PC-9 (cell line): ENCODE results near the gene RAD51AP1. TPM values are rescaled to one million over a fixed set of nuclear protein-coding genes. Genes with fewer than 3 reads are reported as not detected.

Experiments
- BruUV-seq: library from RNA; stranded (reverse); fragments of 400-500 nt; replicated peaks from 2 replicates; lab custom pipeline; 2021; lab: Mats Ljungman, UMichigan
- CTCF ChIA-PET: fragments of 300-600 bp; sonication (Branson Sonifier 250); formaldehyde crosslinking; loops from one replicate; lab custom pipeline; 2022; ENCODE audit warnings: antibody characterized with exemption; lab: Charles Lee
- POLR2A ChIA-PET: fragments of 300-600 bp; sonication (Branson Sonifier 250); formaldehyde crosslinking; loops from one replicate; lab custom pipeline; 2022; ENCODE audit warnings: antibody characterized with exemption; ENCODE audit not compliant: unreplicated experiment; lab: Charles Lee
- DNase-seq, 2 experiments: peaks; one replicate each; pipeline versions ENCODE4 v3.0.0 to v3.0.0-alpha.2; 2015 to 2022; ENCODE audit warnings: mixed read lengths in 1 of 2
- H2AFZ ChIP-seq: fragments of 200-600 bp; sonication (generic); 2 replicates; pipeline ENCODE4 v1.8.1; 2017; ENCODE audit warnings: antibody characterized with exemption
- H3F3A ChIP-seq: fragments of 200-600 bp; sonication (generic); 2 replicates; pipeline ENCODE4 v1.8.1; 2017; ENCODE audit warnings: antibody characterized with exemption, mild to moderate bottlenecking, low read depth; ENCODE audit not compliant: insufficient read depth
- H3K27ac ChIP-seq: fragments of 200-600 bp; sonication (generic); 2 replicates; pipeline ENCODE4 v1.6.1; 2016; ENCODE audit warnings: mixed run types
- H3K27me3 ChIP-seq: fragments of 200-600 bp; sonication (generic); 2 replicates; pipeline ENCODE4 v1.6.1; 2016; ENCODE audit warnings: low read depth, mixed run types; ENCODE audit not compliant: insufficient read depth
- H3K36me3 ChIP-seq: fragments of 200-600 bp; sonication (generic); 2 replicates; pipeline ENCODE4 v1.6.1; 2016; ENCODE audit warnings: low read depth, mixed run types
- H3K4me1 ChIP-seq: fragments of 200-600 bp; sonication (generic); replicated peaks from 2 replicates; pipeline ENCODE4 v1.6.1; 2016; ENCODE audit warnings: mixed run types; ENCODE audit not compliant: insufficient read depth
- H3K4me2 ChIP-seq: fragments of 200-600 bp; sonication (generic); 2 replicates; pipeline ENCODE4 v1.6.1; 2017; ENCODE audit warnings: mixed run types
- H3K4me3 ChIP-seq: fragments of 200-600 bp; sonication (generic); 2 replicates; pipeline ENCODE4 v1.6.1; 2016; ENCODE audit warnings: mixed run types
- H3K79me2 ChIP-seq: fragments of 200-600 bp; sonication (generic); 2 replicates; pipeline ENCODE4 v1.6.1; 2017; ENCODE audit warnings: low read depth, mixed run types
- H3K9me2 ChIP-seq: fragments of 200-600 bp; sonication (generic); 2 replicates; pipeline ENCODE4 v1.8.1; 2017; ENCODE audit warnings: mild to moderate bottlenecking; ENCODE audit not compliant: insufficient read depth
- H3K9me3 ChIP-seq: fragments of 200-600 bp; sonication (generic); 2 replicates; pipeline ENCODE4 v1.8.1; 2016; ENCODE audit warnings: low read depth; ENCODE audit not compliant: insufficient read depth
- H4K20me1 ChIP-seq: fragments of 200-600 bp; sonication (generic); 2 replicates; pipeline ENCODE4 v1.8.1; 2017; ENCODE audit not compliant: insufficient read depth
- CTCF ChIP-seq: fragments of 200-600 bp; sonication (generic); conservative IDR thresholded peaks from 2 replicates; pipeline ENCODE4 v1.6.1; 2017; ENCODE audit warnings: mixed run types, antibody characterized with exemption, mild to moderate bottlenecking, moderate library complexity
- EZH2 ChIP-seq: fragments of 200-600 bp; sonication (generic); IDR thresholded peaks from 2 replicates; pipeline ENCODE4 v1.8.0; 2017; ENCODE audit warnings: antibody characterized with exemption, low read depth
- intact Hi-C: fragments of 100-400 bp; cut with micrococcal nuclease; formaldehyde crosslinking; loops from one replicate; pipeline ENCODE4 v1.10.0; 2022; ENCODE audit not compliant: unreplicated experiment
- total RNA-seq: library from RNA; stranded (reverse); gene quantifications from 2 replicates; pipeline ENCODE4 v1.2.3, GENCODE V29; 2021

Gene RAD51AP1
- total RNA-seq, 1 experiment from 2014 or later: 54.7 TPM

- POLR2A ChIA-PET: no interaction called here
- intact Hi-C loops: no loop called here
- CTCF ChIA-PET: interaction anchor here (0.5 kb wide), 1 partner anchor 83 kb away, joined by 4 read pairs; no protein-coding TSS in a partner anchor
- H3F3A ChIP-seq: no peaks in the 10 kb centered on the region
- no peak overlapping the region for H2AFZ ChIP-seq
- H3K79me2 ChIP-seq: no peaks in the 10 kb centered on the region
- H3K36me3 ChIP-seq: no peaks in the 10 kb centered on the region
- H4K20me1 ChIP-seq: no peaks in the 10 kb centered on the region
- no TSS peak for BruUV-seq
- H3K4me2 ChIP-seq: no peak overlapping the region
- DNase-seq: no peak
- H3K27me3 ChIP-seq: peaks cover 55% of the 10 kb centered on the region
- TF ChIP-seq EZH2: no peak
- no peak for TF ChIP-seq CTCF
- no peaks in the 10 kb centered on the region for H3K9me2 ChIP-seq
- H3K27ac ChIP-seq: no peak overlapping the region
- H3K4me1 ChIP-seq: peaks cover 9% of the 10 kb centered on the region; the same call in 1 of the 2 replicates
- no peaks in the 10 kb centered on the region for H3K9me3 ChIP-seq
- H3K4me3 ChIP-seq: no peak overlapping the region
Measured at GRCh38 chr12:4603421-4603820, 64.7 kb downstream of the RAD51AP1 start.

GRCh38 chr12:4603946-4604345, 65.3 kb downstream of the RAD51AP1 start:
- Histone ChIP-seq H3K4me1 (peaks cover 9% of the 10 kb centered on the region; the same call in 1 of the 2 replicates), H3K4me2 (no peak overlapping the region), H3K79me2 (no peaks in the 10 kb centered on the region), H3K9me2 (no peaks in the 10 kb centered on the region), H3K27ac (no peak overlapping the region), H2AFZ (no peak overlapping the region), H3K27me3 (peaks cover 49% of the 10 kb centered on the region), H3F3A (no peaks in the 10 kb centered on the region), H4K20me1 (no peaks in the 10 kb centered on the region), H3K4me3 (no peak overlapping the region), H3K9me3 (no peaks in the 10 kb centered on the region), H3K36me3 (no peaks in the 10 kb centered on the region)
- CTCF ChIA-PET: interaction anchor here (1.0 kb wide), 1 partner anchor 45 kb away, joined by 3 read pairs; the partner anchor contains the start of genes AKAP3 and NDUFA9
- intact Hi-C loops: loop anchor here (1.0 to 2.0 kb wide), 2 partner anchors 45 to 155 kb away; partner anchors contain the start of genes AKAP3 and NDUFA9
- no peak for DNase-seq
- POLR2A ChIA-PET: interaction anchor here (0.5 kb wide), 1 partner anchor 39 kb away, joined by 4 read pairs; no protein-coding TSS in a partner anchor
- TF ChIP-seq EZH2 (no peak), CTCF (no peak)
- no TSS peak for BruUV-seq

- Histone ChIP-seq H3K4me1 (peaks cover 9% of the 10 kb centered on the region; the same call in 1 of the 2 replicates), H4K20me1 (no peaks in the 10 kb centered on the region), H3F3A (no peaks in the 10 kb centered on the region), H3K9me2 (no peaks in the 10 kb centered on the region), H3K27me3 (peaks cover 42% of the 10 kb centered on the region), H3K79me2 (no peaks in the 10 kb centered on the region), H3K4me2 (peak overlapping the region; percentile 75), H3K9me3 (no peaks in the 10 kb centered on the region), H3K4me3 (peak overlapping the region; percentile 79), H3K27ac (no peak overlapping the region), H2AFZ (peak overlapping the region; percentile 93), H3K36me3 (no peaks in the 10 kb centered on the region)
- BruUV-seq: no TSS peak
- DNase-seq: peak; percentile 82 to 84
- intact Hi-C loops: loop anchor here (1.0 to 2.0 kb wide), 2 partner anchors 45 to 154 kb away; partner anchors contain the start of genes AKAP3 and NDUFA9
- TF ChIP-seq CTCF (peak; percentile 100), EZH2 (no peak)
- POLR2A ChIA-PET: interaction anchor here (0.5 kb wide), 1 partner anchor 38 kb away, joined by 4 read pairs; no protein-coding TSS in a partner anchor
- CTCF ChIA-PET: interaction anchor here (1.0 kb wide), 1 partner anchor 44 kb away, joined by 3 read pairs; the partner anchor contains the start of genes AKAP3 and NDUFA9
Measured at GRCh38 chr12:4604684-4605193, 66.0 kb downstream of the RAD51AP1 start.
